Activated CD4-positive, CD25-positive, alpha-beta regulatory T cell treated with anti-CD3 and anti-CD28 coated beads, Interleukin-2, amount 50 U/mL, for 16 hours (primary cell): ENCODE data around the gene SEPHS2.
"Not testable (repeated sequence)": the region's sequence is repeated elsewhere in the genome, so short reads cannot be mapped to it uniquely, and the experiment has no call there.

Source experiments
- DNase-seq: peaks from one replicate; pipeline ENCODE4 v3.0.0-alpha.2; 2020; ENCODE audit warnings: low read depth, low spot score

SEPHS2 gene

GRCh38 chr16:30464078-30464477 lies 18.4 kb upstream of the SEPHS2 start:
- no peak for DNase-seq

DNA sequence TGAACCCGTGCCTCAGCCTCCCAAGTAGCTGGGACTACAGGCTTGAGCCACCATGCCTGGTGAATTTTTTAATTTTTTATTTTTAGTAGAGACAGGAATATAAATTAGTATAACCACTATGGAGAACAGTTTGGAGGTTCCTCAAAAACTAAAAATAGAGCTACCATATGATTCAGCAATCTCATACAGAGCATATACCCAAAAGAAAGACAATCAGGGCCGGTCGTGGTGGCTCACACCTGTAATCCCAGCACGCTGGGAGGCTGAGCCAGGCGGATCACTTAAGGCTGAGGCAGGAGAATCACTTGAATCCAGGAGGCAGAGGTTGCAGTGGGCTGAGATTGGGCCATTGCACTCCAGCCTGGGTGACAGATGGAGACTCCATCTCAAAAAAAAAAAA lies 15.8 kb upstream of the SEPHS2 start:
- DNase-seq: not testable (repeated sequence)

DNA sequence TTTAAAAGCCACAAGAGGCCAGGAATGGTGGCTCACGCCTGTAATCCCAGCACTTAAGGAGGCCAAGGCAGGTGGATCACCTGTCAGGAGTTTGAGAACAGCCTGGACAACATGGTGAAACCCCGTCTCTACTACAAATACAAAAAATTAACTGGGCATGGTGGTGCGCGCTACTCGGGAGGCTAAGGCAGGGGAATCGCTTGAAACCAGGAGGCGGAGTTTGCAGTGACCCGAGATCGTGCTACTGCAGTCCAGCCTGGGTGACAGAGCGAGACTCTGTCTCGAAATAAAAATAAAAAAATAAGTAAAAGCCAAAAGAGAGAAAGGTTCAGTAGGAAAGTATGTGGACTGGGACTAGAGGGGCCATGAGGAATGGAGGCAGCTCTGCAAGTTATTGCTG lies 13.8 kb upstream of the SEPHS2 start:
- DNase-seq: no peak

DNA sequence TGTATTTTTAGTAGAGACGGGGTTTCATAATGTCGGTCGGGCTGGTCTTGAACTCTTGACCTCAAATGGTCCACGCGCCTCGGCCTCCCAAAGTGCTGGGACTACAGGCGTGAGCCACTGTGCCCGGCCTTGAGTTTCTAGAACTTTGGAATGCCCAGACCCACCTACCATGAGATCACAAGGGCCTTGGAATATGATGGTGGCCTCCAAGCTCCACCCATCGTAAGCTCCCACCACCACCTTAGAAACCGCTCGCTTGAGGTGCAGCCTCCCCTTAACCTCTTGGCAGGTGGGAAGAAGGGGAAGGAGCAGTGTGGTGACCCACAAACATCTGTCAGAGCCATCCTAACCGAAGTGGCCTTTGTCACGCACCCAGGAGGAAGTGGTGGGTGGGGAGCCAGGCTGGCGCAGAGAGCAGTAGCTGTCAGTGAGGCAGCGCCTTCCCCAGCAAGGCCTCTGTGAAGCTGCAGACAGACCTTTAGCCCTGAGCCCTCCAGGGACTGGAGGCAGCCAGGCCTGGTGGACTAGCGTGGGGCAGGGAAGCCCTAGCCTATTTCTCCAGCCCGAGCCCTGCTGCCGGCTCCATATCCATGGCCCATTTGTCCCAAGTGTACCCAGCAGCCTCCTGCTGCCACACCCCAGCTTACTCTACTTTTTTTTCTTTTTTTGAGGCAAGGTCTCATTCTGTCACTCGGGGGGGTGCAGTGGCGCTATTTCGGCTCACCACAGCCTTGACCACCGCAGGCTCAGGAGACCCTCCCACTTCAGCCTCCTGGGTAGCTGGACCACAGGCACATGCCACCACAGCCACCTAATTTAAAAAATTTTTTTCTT lies 13.1 kb upstream of the SEPHS2 start:
- peak; percentile 62 for DNase-seq

DNA sequence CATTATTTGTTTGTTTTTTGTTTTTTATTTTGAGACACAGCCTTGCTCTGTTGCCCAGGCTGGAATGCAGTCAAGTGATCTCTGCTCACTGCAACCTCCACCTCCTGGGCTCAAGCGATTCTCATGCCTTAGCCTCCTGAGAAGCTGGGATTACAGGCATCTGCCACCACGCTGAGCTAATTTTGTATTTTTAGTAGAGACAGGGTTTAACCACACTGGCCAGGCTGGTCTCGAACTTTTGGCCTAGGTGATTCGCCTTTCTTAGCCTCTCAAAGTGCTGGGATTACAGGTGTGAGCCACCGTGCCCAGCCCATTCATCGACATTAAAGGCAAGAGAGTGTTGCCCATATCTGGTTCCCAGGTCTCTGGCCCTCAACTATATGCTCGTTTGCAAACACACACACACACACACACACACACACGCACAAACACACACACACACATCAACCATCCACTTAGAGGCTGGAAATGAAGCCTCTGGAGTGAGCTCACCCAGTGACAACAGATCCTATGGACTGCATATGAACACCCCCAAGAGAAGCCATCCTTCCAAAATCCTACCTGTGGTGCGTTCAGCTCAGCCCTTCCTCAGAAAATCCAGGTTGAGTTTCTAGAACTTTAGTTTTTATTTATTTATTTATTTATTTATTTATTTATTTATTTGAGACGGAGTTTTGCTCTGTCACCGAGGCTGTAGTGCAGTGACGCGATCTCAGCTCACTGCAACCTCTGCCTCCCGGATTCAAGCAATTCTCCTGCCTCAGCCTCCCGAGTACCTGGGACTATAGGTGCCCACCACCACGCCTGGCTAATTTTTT lies 12.3 kb upstream of the SEPHS2 start:
- DNase-seq: no peak

DNA sequence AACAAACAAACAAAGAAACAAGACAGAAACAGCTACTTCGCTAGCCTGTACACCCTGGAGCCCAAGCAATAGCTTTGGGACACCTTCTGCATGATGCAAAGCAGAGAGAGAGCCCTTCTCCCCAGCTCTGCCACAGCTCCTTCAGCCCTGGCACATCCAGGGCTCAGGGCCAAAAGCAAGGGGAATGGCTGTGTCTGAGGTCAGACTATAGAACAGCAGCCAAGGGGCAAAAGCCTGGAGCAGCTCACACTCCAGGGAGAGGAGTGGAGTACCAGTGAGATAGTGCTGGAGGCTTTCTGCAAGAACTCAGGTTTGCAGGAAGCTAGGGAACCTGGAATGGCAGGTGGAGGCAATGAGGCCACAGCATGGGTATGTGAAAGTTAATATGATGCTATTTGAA lies 11.6 kb upstream of the SEPHS2 start:
- DNase-seq: no peak

GRCh38 chr16:30456302-30456701 lies 10.6 kb upstream of the SEPHS2 start:
- no peak for DNase-seq

GRCh38 chr16:30452709-30453580 lies 7.3 kb upstream of the SEPHS2 start:
- not testable (repeated sequence) for DNase-seq

DNA sequence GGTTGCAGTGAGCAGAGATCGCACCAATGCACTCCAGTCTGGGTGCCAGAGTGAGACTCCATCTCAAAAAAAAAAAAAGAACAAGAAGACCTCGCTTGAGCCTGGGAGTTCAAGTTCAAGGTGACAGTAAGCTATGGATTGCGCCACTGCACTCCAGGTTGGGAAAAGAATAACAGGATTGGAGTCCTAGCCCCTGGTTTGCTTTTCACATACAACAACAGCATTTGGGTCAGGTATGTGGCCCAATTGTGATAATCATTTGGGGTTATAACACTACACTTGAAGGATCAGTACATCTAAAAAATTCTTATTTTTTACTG lies 3.4 kb upstream of the SEPHS2 start:
- DNase-seq: no peak

DNA sequence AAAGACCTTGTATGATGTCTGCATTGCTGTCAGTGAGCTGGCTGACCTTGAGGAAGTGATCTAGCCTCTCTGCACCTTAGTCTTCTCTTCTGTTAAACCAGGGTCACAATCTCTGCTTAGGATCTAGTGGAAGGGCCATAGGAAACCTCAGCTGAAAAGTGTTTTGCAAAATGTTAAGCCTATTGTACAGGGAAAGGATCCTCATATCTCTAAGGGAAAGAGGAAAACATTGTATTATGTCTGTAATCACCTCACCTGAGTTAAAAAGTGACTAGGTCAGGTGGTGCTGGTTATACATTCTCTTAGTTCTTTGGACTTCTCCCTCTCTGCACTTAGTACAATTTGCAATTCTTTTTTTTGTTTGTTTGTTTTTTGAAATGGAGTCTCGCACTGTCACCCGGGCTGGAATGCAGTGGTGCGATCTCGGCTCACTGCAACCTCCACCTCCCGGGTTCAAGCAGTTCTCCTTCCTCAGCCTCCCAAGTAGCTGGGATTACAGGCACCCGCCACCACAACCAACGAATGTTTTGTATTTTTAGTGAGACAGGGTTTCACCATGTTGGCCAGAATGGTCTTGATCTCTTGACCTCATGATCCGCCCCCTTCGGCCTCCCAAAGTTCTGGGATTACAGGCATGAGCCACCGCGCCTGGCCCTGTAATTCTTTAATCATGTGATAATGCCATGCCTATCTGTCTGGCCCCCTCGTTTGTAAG lies 2.0 kb upstream of the SEPHS2 start:
- DNase-seq: no peak

GRCh38 chr16:30446203-30446595 lies 525 bp upstream of the SEPHS2 start:
- no peak for DNase-seq

DNA sequence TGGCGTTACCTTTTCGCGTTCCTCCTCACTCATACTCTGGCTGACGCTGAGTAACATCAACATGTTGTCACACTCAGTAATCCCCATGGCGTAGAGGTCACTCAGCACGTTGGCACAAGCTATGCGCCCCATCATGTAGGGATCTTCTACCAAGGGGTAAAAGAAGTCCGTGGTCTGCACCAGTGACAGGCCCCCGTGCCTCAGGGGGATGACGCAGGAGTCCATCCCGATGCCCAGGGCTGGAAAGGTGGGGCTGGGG lies 596 bp downstream of the SEPHS2 start:
- DNase-seq: no peak

GRCh38 chr16:30444231-30445148 lies 1.2 kb downstream of the SEPHS2 start:
- DNase-seq: no peak

GRCh38 chr16:30443631-30444030 lies 2.0 kb downstream of the SEPHS2 start:
- no peak for DNase-seq

DNA sequence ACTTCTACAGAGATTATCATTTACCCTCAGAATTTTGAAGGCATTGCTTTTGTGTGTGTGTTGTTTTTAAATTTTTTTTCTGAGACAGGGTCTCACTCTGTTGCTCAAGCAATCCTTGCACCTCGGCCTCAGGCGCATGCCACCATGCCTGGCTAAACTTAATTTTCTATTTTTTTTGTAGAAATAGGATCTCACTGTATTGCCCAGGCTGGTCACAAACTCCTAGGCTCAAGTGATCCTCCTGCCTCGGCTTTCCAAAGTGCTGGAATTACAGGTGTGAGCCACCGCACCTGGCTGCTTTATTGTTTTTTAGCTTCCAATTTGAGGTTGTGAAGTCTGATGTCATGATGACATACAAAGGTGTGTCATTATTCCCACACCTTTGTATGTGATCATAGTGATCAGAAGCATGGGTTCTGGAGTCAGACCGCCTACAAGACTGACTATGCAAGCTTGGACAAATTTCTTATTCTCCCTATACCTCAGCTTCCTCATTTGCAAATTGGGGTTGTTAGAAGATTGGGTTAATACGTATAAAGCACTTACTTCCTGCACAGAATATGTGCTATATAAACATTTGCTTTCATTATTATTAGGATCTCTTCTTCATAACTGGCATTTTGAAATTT lies 5.8 kb downstream of the SEPHS2 start:
- no peak for DNase-seq

DNA sequence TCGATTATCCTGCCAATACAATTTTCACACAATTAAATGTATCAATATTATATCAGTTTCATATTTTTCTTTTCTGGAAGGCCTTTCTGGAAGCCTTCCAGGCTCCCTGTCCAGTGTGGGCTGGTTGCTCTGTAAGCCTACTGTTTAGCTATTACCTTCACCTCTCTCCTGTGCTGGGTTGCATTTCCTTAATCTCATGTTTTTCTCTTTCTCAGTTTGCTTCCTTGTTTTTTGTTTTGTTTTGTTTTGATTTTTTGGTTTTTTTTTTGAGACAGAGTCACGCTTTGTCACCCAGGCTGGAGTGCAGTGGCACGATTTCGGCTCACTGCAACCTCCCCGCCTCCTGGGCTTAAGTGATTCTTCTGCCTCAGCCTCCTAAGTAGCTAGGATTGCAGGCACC lies 6.8 kb downstream of the SEPHS2 start:
- no peak for DNase-seq

GRCh38 chr16:30437511-30438046 lies 8.1 kb downstream of the SEPHS2 start:
- no peak for DNase-seq

DNA sequence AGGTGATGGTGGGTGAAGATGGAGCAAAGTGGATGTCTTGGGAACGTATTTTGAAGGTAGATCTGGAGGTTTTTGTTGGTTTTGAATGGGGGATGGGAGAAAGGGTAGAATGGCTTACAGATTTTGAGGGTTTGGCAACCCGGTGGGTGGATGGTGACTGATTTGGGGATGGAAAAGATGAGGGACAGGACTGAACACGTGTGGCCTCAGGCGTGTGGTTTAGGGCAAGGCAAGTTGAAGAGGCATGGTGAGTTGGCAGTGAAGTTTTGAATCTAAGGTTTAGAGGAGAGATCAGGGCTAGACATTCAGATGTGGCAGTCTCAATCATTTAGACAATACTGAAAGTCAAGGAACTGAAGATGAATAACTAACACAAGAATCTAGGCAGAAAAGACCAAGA lies 10.8 kb downstream of the SEPHS2 start:
- no peak for DNase-seq

GRCh38 chr16:30430428-30430970 lies 15.2 kb downstream of the SEPHS2 start:
- DNase-seq: no peak
